ENCODE results near the gene ARHGEF16. TPM values are rescaled to one million over a fixed set of nuclear protein-coding genes. Genes with fewer than 3 reads are reported as not detected.

ARHGEF16 gene
- total RNA-seq, 1 donor from 2014 or later: 2.0 TPM

- TF ChIP-seq, protein P1, sequence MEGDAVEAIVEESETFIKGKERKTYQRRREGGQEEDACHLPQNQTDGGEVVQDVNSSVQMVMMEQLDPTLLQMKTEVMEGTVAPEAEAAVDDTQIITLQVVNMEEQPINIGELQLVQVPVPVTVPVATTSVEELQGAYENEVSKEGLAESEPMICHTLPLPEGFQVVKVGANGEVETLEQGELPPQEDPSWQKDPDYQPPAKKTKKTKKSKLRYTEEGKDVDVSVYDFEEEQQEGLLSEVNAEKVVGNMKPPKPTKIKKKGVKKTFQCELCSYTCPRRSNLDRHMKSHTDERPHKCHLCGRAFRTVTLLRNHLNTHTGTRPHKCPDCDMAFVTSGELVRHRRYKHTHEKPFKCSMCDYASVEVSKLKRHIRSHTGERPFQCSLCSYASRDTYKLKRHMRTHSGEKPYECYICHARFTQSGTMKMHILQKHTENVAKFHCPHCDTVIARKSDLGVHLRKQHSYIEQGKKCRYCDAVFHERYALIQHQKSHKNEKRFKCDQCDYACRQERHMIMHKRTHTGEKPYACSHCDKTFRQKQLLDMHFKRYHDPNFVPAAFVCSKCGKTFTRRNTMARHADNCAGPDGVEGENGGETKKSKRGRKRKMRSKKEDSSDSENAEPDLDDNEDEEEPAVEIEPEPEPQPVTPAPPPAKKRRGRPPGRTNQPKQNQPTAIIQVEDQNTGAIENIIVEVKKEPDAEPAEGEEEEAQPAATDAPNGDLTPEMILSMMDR (IDR thresholded peaks at IDR 0.05): no peak
- no peaks in the 10 kb centered on the region for H3K9me3 Mint-ChIP-seq (ENCODE audit: low read depth)
- DNase-seq (ENCODE audit: low spot score): no peak
- no peak overlapping the region for H3K27ac Mint-ChIP-seq (ENCODE audit: unreplicated experiment)
- H3K4me3 Mint-ChIP-seq (ENCODE audit: unreplicated experiment): no peak overlapping the region
- peaks cover 5% of the 10 kb centered on the region for H3K36me3 Mint-ChIP-seq (ENCODE audit: low read depth)
- no peaks in the 10 kb centered on the region for H3K4me1 Mint-ChIP-seq (ENCODE audit: low read depth)
- no peaks in the 10 kb centered on the region for H3K27me3 Mint-ChIP-seq (ENCODE audit: low read depth)
These were observed 40.3 kb upstream of the ARHGEF16 start for GRCh38 chr1:3413975-3414710.

- H3K27ac Mint-ChIP-seq (ENCODE audit: unreplicated experiment): no peak overlapping the region
- H3K4me3 Mint-ChIP-seq (ENCODE audit: unreplicated experiment): no peak overlapping the region
- no peaks in the 10 kb centered on the region for H3K27me3 Mint-ChIP-seq (ENCODE audit: low read depth)
- peaks cover 14% of the 10 kb centered on the region for H3K36me3 Mint-ChIP-seq (ENCODE audit: low read depth)
- no peaks in the 10 kb centered on the region for H3K9me3 Mint-ChIP-seq (ENCODE audit: low read depth)
- TF ChIP-seq, protein P1 (IDR thresholded peaks at IDR 0.05): no peak
- peaks cover 8% of the 10 kb centered on the region for H3K4me1 Mint-ChIP-seq (ENCODE audit: low read depth)
- DNase-seq (ENCODE audit: low spot score): no peak
These were observed 39.0 kb upstream of the ARHGEF16 start for GRCh38 chr1:3415260-3416090.

DNA sequence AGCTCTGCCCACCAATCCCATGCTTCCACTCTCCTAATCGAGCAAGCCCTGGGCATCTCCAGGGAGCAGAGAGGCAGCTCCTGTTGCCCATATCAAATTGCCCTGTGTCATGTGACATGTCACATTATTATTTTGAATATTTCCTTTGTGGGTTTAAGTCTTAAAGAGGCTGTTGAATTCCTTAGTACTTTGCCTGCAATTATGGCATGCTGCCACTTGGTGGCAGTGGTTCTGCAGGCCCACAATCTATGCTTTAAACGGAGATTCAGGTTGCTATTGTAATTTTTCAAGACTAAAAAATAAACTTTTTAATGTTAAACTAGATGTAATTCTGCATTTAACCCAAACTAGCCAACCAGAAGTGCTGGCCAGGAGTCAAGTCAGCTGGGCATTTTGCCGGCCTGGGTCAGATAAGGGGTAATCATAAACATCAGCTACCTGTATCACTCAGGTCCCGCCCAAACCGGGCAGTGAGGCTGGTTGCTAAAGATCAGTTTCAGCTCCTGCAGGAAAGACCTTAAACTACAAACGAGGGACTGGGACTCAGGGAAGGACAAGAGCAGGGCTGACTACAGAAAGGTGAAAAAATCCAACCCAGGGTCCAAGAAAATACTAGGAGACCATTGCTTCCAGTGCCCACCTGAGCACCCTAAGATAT lies 37.3 kb upstream of the ARHGEF16 start:
- Mint-ChIP-seq H3K4me3 (ENCODE audit: unreplicated experiment) (no peak overlapping the region), H3K27ac (ENCODE audit: unreplicated experiment) (no peak overlapping the region), H3K27me3 (ENCODE audit: low read depth) (no peaks in the 10 kb centered on the region), H3K36me3 (ENCODE audit: low read depth) (peaks cover 16% of the 10 kb centered on the region), H3K9me3 (ENCODE audit: low read depth) (no peaks in the 10 kb centered on the region), H3K4me1 (ENCODE audit: low read depth) (peaks cover 15% of the 10 kb centered on the region)
- TF ChIP-seq, protein P1 (IDR thresholded peaks at IDR 0.05): peak; percentile 74
- no peak for DNase-seq (ENCODE audit: low spot score)

DNA sequence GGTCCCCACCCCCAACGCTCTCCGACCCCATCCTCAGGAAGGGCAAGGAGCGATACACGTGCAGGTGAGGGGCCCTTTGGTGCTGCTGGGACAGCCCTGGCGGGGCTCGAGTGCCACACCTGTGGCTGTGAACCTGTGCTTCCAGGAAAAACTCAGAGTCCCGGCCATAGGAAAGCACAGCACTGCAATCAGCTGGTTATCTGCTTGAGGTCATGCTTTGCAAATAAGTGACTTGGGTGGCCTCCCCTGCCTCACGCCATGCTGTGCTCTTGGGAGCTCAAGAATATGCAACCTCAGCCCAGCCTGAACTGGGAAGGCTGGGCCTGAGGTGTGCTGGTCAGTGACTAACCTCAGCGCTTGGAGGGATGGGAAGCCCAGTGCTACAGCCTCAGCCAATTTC lies 36.5 kb upstream of the ARHGEF16 start:
- peaks cover 16% of the 10 kb centered on the region for H3K36me3 Mint-ChIP-seq (ENCODE audit: low read depth)
- H3K4me3 Mint-ChIP-seq (ENCODE audit: unreplicated experiment): no peak overlapping the region
- TF ChIP-seq, protein P1 (IDR thresholded peaks at IDR 0.05): no peak
- H3K4me1 Mint-ChIP-seq (ENCODE audit: low read depth): peaks cover 15% of the 10 kb centered on the region
- DNase-seq (ENCODE audit: low spot score): no peak
- H3K9me3 Mint-ChIP-seq (ENCODE audit: low read depth): no peaks in the 10 kb centered on the region
- H3K27me3 Mint-ChIP-seq (ENCODE audit: low read depth): no peaks in the 10 kb centered on the region
- H3K27ac Mint-ChIP-seq (ENCODE audit: unreplicated experiment): no peak overlapping the region

DNA sequence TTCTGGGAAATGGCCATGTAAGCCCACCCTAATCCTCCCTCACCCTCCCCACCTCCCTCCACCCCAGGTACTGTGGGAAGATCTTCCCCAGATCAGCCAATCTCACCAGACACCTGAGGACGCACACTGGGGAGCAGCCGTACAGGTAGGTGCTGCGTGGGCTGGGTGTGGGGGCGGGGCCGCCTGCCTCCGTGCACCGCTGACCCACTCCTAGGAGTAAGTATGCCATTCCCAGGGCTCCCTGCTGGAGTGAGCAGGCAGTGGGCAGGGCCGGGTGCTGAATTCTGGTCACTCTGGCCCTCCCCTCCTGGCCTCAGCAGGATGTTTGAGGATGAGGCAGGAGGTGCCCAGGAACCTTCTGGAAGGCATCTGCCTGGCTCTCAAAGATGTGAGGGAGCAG lies 35.9 kb upstream of the ARHGEF16 start:
- TF ChIP-seq, protein P1 (IDR thresholded peaks at IDR 0.05): no peak
- Mint-ChIP-seq H3K4me3 (ENCODE audit: unreplicated experiment) (no peak overlapping the region), H3K27me3 (ENCODE audit: low read depth) (no peaks in the 10 kb centered on the region), H3K4me1 (ENCODE audit: low read depth) (peaks cover 15% of the 10 kb centered on the region), H3K36me3 (ENCODE audit: low read depth) (peaks cover 16% of the 10 kb centered on the region), H3K27ac (ENCODE audit: unreplicated experiment) (no peak overlapping the region), H3K9me3 (ENCODE audit: low read depth) (no peaks in the 10 kb centered on the region)
- DNase-seq (ENCODE audit: low spot score): no peak
